CD4-positive, alpha-beta memory T cell (primary cell): ENCODE measurements around the gene EBF4. TPM values are rescaled to one million over a fixed set of nuclear protein-coding genes. Genes with fewer than 3 reads are reported as not detected.

Experiments used
- CTCF ChIA-PET: fragments of 350-600 bp; sonication (Branson Sonifier 250); formaldehyde crosslinking; loops from one replicate; lab custom pipeline; 2021; ENCODE audit warnings: inconsistent platforms; ENCODE audit not compliant: partially characterized antibody; lab: Charles Lee
- POLR2A ChIA-PET: fragments of 350-600 bp; sonication (Branson Sonifier 250); formaldehyde crosslinking; loops from one replicate; lab custom pipeline; 2021; ENCODE audit not compliant: partially characterized antibody; lab: Charles Lee
- DNase-seq, 5 donors: peaks; one replicate each; pipeline versions ENCODE4 v3.0.0 to v3.0.0-alpha.2; 2020 to 2022; ENCODE audit warnings: mixed read lengths in 1 of 5
- H3K27ac ChIP-seq: one replicate; pipeline ENCODE4 v1.7.0; 2013; ENCODE audit warnings: low read depth, low read length
- H3K27me3 ChIP-seq: 2 replicates; pipeline ENCODE4 v1.7.0; 2013; ENCODE audit warnings: mild to moderate bottlenecking, low read length, moderate library complexity; ENCODE audit not compliant: insufficient read depth
- H3K36me3 ChIP-seq: 2 replicates; pipeline ENCODE4 v1.7.0; 2013; ENCODE audit warnings: mild to moderate bottlenecking, low read length, moderate library complexity; ENCODE audit not compliant: insufficient read depth
- H3K4me1 ChIP-seq: 2 replicates; pipeline ENCODE4 v1.7.0; 2013; ENCODE audit warnings: mild to moderate bottlenecking, low read length, moderate library complexity; ENCODE audit not compliant: insufficient read depth
- H3K4me3 ChIP-seq, 2 donors: one replicate each; pipeline ENCODE4 v1.7.0; 2013; ENCODE audit warnings: low read length in 2 of 2, mild to moderate bottlenecking in 1 of 2
- H3K9me3 ChIP-seq, 2 donors: one replicate each; pipeline ENCODE4 v1.7.0; 2013; ENCODE audit warnings: low read length in 2 of 2, control low read depth in 1 of 2; ENCODE audit not compliant: control insufficient read depth in 1 of 2
- H3K27ac Mint-ChIP-seq, 7 donors: one replicate each; pipeline ENCODE4 v1.8.0; 2020 to 2021; ENCODE audit warnings: mixed read lengths in 7 of 7, mild to moderate bottlenecking in 6 of 7, inconsistent platforms in 3 of 7, moderate library complexity in 3 of 7
- H3K27me3 Mint-ChIP-seq, 2 donors: one replicate each; pipeline ENCODE4 v1.8.0; 2020 to 2021; ENCODE audit warnings: mixed read lengths in 2 of 2
- H3K36me3 Mint-ChIP-seq, 2 donors: one replicate each; pipeline ENCODE4 v1.8.0; 2020 to 2021; ENCODE audit warnings: mixed read lengths in 2 of 2, inconsistent platforms in 1 of 2, mild to moderate bottlenecking in 1 of 2
- H3K4me1 Mint-ChIP-seq, 4 donors: one replicate each; pipeline ENCODE4 v1.8.0; 2020 to 2021; ENCODE audit warnings: mixed read lengths in 4 of 4, mild to moderate bottlenecking in 1 of 4
- H3K4me3 Mint-ChIP-seq, 8 donors: one replicate each; pipeline ENCODE4 v1.8.0; 2020 to 2021; ENCODE audit warnings: mixed read lengths in 8 of 8, mild to moderate bottlenecking in 7 of 8, moderate library complexity in 6 of 8, inconsistent platforms in 3 of 8
- H3K9me3 Mint-ChIP-seq, 8 donors: one replicate each; pipeline ENCODE4 v1.8.0; 2020 to 2021; ENCODE audit warnings: mixed read lengths in 8 of 8, mild to moderate bottlenecking in 5 of 8, inconsistent platforms in 3 of 8, moderate library complexity in 1 of 8
- intact Hi-C: fragments of 100-400 bp; cut with micrococcal nuclease; formaldehyde crosslinking; loops from one replicate; pipeline ENCODE4 v1.15.1; 2023
- polyA plus RNA-seq, 2 donors: library from polyadenylated mRNA; unstranded; fragments of 300-500 nt; fragmentation: Illumina TruSeq; gene quantifications; one replicate each; pipeline ENCODE4 v1.2.3, GENCODE V29; 2021
- total RNA-seq, 2 experiments: library from RNA; stranded (reverse); gene quantifications; one replicate each; pipeline ENCODE4 v1.2.3, GENCODE V29; 2021

Gene EBF4
- total and polyA plus RNA-seq, 4 experiments from 2014 or later, result 0.65 to 3.1 (median 2.8) TPM; not detected in 1

DNA sequence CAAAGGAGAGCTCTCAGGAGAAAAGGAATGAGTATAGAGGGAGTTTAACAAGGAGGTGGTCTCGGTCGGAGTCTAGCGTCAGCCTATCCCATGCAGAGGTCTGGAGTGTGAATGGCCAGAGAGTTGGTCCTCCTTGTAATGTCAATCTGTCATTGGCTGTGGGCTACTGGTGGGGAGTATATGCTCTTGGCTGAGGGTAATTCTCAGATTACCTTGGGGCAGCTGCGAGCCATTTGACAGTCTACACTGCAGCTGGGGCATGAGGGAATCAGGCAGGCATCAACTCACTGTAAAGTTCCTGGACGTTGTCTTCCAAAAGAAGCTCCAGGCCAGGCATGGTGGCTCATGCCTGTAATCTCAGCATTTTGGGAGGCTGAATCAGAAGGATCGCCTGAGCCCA, 48.1 kb downstream of the EBF4 start:
- DNase-seq, result no peak
- H3K4me3 Mint-ChIP-seq, result peak overlapping the region in 3 of 8 donors; percentile 70 to 84 (median 78)
- ChIA-PET POLR2A (interaction anchor here (0.7 to 7.2 kb wide), 15 partner anchors 10 to 132 kb away, joined by 3 to 163 read pairs (median 8); partner anchors contain the start of genes IDH3B, NOP56, PCED1A and PTPRA), CTCF (interaction anchor here (1.1 to 14.4 kb wide), 6 partner anchors 11 to 100 kb away, joined by 4 to 359 read pairs (median 70); partner anchors contain the start of genes PCED1A and VPS16)
- peak overlapping the region; percentile 87 to 98 (median 91) for H3K27ac Mint-ChIP-seq
- Histone ChIP-seq H3K4me1 (peaks cover 42% of the 10 kb centered on the region), H3K27me3 (no peaks in the 10 kb centered on the region), H3K4me3 (peak overlapping the region in 1 of 2 donors; percentile 17), H3K9me3 (no peaks in the 10 kb centered on the region), H3K36me3 (no peaks in the 10 kb centered on the region), H3K27ac (peak overlapping the region; percentile 42)
- intact Hi-C loops, result loop anchor here (1.0 to 10.0 kb wide), 4 partner anchors 10 to 216 kb away; no protein-coding TSS in a partner anchor
- peaks cover 37 to 47% (median 43%) of the 10 kb centered on the region in 4 donors for H3K4me1 Mint-ChIP-seq
- no peaks in the 10 kb centered on the region for H3K27me3 Mint-ChIP-seq
- H3K36me3 Mint-ChIP-seq, result no peaks in the 10 kb centered on the region
- no peaks in the 10 kb centered on the region for H3K9me3 Mint-ChIP-seq

DNA sequence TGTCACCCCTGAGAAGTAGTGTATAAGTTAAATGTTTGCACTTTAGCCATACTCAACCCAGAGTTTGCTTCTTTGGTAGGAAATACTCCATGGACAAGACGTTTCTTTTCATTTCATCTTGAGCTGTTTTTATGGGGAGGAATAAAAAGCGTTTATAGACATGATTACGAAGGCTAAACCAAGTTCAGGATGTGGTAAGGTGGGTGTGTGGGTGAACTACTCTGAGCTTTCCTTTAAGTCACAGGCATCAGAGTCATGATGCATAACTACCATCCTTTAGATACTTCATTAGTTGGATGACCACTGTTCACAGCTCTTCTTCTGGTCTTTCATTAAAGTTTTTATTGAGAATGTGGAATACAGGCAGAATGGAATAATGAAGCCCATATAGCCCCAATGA, 48.9 kb downstream of the EBF4 start:
- Mint-ChIP-seq H3K4me3 (peak overlapping the region; percentile 60 to 84 (median 74)), H3K36me3 (no peaks in the 10 kb centered on the region), H3K27ac (peak overlapping the region; percentile 87 to 98 (median 91)), H3K27me3 (no peaks in the 10 kb centered on the region), H3K9me3 (no peaks in the 10 kb centered on the region), H3K4me1 (peaks cover 37 to 51% (median 44%) of the 10 kb centered on the region in 4 donors)
- DNase-seq, result peak; percentile 68 to 79 (median 72)
- peaks cover 42% of the 10 kb centered on the region for H3K4me1 ChIP-seq
- intact Hi-C loops, result loop anchor here (1.0 to 10.0 kb wide), 4 partner anchors 9 to 217 kb away; no protein-coding TSS in a partner anchor
- H3K9me3 ChIP-seq, result no peaks in the 10 kb centered on the region
- H3K27ac ChIP-seq, result peak overlapping the region; percentile 42
- ChIA-PET CTCF (interaction anchor here (0.5 to 14.4 kb wide), 12 partner anchors 11 to 1301 kb away, joined by 3 to 359 read pairs (median 4); partner anchors contain the start of genes PCED1A and VPS16), POLR2A (interaction anchor here (0.7 to 7.2 kb wide), 17 partner anchors 9 to 217 kb away, joined by 3 to 163 read pairs (median 6); partner anchors contain the start of genes IDH3B, NOP56, PCED1A and PTPRA)
- H3K27me3 ChIP-seq, result no peaks in the 10 kb centered on the region
- H3K4me3 ChIP-seq, result peak overlapping the region; percentile 7 to 49
- H3K36me3 ChIP-seq, result no peaks in the 10 kb centered on the region

DNA sequence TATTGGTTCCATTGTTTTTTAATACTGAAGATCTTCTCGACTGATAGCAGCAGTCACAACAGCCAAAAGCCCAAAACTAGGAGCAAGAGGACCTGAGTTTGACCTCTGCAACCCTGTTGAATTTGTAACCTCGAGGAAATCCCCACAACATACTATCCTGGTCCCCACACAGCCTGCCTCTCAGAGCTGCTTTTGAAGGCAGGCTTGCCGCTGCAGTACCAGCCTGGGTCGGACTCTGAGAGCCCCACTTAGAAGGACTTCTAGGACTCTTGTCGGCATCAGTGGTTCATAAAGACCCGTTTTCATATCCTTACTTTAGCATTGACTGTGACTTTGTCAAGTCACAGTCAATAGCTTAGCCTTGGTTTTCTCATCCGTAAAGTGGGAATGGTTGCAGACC, 49.3 kb downstream of the EBF4 start:
- H3K36me3 ChIP-seq, result no peaks in the 10 kb centered on the region
- H3K9me3 Mint-ChIP-seq, result no peaks in the 10 kb centered on the region
- no peaks in the 10 kb centered on the region for H3K9me3 ChIP-seq
- H3K27me3 Mint-ChIP-seq, result no peaks in the 10 kb centered on the region
- H3K4me3 Mint-ChIP-seq, result peak overlapping the region; percentile 60 to 84 (median 74)
- DNase-seq, result peak in 1 of 5 donors; percentile 34
- H3K27ac Mint-ChIP-seq, result peak overlapping the region; percentile 87 to 98 (median 91)
- H3K27me3 ChIP-seq, result no peaks in the 10 kb centered on the region
- no peaks in the 10 kb centered on the region for H3K36me3 Mint-ChIP-seq
- POLR2A ChIA-PET, result interaction anchor here (1.2 to 7.2 kb wide), 14 partner anchors 9 to 218 kb away, joined by 3 to 163 read pairs (median 8); partner anchors contain the start of genes IDH3B, NOP56, PCED1A and VPS16
- intact Hi-C loops, result loop anchor here (1.0 to 10.0 kb wide), 4 partner anchors 8 to 217 kb away; no protein-coding TSS in a partner anchor
- CTCF ChIA-PET, result interaction anchor here (0.8 to 14.4 kb wide), 11 partner anchors 11 to 220 kb away, joined by 3 to 359 read pairs (median 4); partner anchors contain the start of genes PCED1A and VPS16
- H3K4me3 ChIP-seq, result peak overlapping the region; percentile 7 to 49
- H3K4me1 ChIP-seq, result peaks cover 42% of the 10 kb centered on the region
- H3K4me1 Mint-ChIP-seq, result peaks cover 37 to 51% (median 44%) of the 10 kb centered on the region in 4 donors
- H3K27ac ChIP-seq, result peak overlapping the region; percentile 42

DNA sequence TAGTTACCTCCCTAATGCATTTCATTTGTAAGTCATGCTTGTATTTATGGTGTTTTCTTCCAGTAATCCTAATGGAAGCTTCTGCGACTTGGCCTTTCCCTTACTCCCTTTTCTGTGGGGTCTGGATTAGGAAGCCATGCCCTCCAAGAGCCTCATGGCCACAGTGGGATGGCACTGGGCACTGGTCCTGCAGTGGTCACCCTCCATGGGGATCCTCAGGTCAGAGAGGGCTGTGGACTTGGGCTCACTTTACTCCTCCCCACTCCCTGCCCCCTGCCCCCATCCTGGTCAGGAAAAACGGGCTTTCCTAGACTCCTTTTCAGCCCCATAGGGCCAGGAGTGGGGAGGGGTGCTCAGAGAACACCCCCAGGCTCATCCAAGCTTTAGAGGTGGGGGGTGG, 49.9 kb downstream of the EBF4 start:
- CTCF ChIA-PET, result interaction anchor here (0.8 to 14.4 kb wide), 7 partner anchors 9 to 220 kb away, joined by 3 to 359 read pairs (median 40); no protein-coding TSS in a partner anchor
- H3K36me3 ChIP-seq, result no peaks in the 10 kb centered on the region
- Mint-ChIP-seq H3K27ac (peak overlapping the region; percentile 87 to 98 (median 91)), H3K9me3 (no peaks in the 10 kb centered on the region), H3K4me1 (peaks cover 37 to 51% (median 44%) of the 10 kb centered on the region in 4 donors), H3K27me3 (no peaks in the 10 kb centered on the region), H3K4me3 (peak overlapping the region in 7 of 8 donors; percentile 60 to 94 (median 78)), H3K36me3 (no peaks in the 10 kb centered on the region)
- intact Hi-C loops, result loop anchor here (10.0 kb wide), 1 partner anchor 218 kb away; no protein-coding TSS in a partner anchor
- H3K9me3 ChIP-seq, result no peaks in the 10 kb centered on the region
- peak overlapping the region; percentile 42 for H3K27ac ChIP-seq
- peak overlapping the region in 1 of 2 donors; percentile 7 for H3K4me3 ChIP-seq
- POLR2A ChIA-PET, result interaction anchor here (1.2 to 7.2 kb wide), 9 partner anchors 8 to 218 kb away, joined by 4 to 163 read pairs (median 9); partner anchors contain the start of genes IDH3B, PCED1A and VPS16
- H3K4me1 ChIP-seq, result peaks cover 42% of the 10 kb centered on the region
- H3K27me3 ChIP-seq, result no peaks in the 10 kb centered on the region
- no peak for DNase-seq

- POLR2A ChIA-PET, result interaction anchor here (0.8 to 7.2 kb wide), 4 partner anchors 9 to 54 kb away, joined by 7 to 163 read pairs (median 18); no protein-coding TSS in a partner anchor
- H3K36me3 Mint-ChIP-seq, result no peaks in the 10 kb centered on the region
- H3K9me3 Mint-ChIP-seq, result no peaks in the 10 kb centered on the region
- CTCF ChIA-PET, result interaction anchor here (0.7 to 14.4 kb wide), 11 partner anchors 10 to 242 kb away, joined by 3 to 359 read pairs (median 6); partner anchors contain the start of genes EBF4, PCED1A and VPS16
- Histone ChIP-seq H3K9me3 (no peaks in the 10 kb centered on the region), H3K4me1 (peaks cover 42% of the 10 kb centered on the region), H3K27me3 (no peaks in the 10 kb centered on the region), H3K36me3 (no peaks in the 10 kb centered on the region), H3K27ac (peak overlapping the region; percentile 42), H3K4me3 (no peak overlapping the region)
- intact Hi-C loops, result loop anchor here (1.0 to 10.0 kb wide), 3 partner anchors 30 to 218 kb away; no protein-coding TSS in a partner anchor
- peak overlapping the region; percentile 84 to 98 (median 93) for H3K27ac Mint-ChIP-seq
- peak; percentile 68 to 80 (median 74) for DNase-seq
- H3K4me3 Mint-ChIP-seq, result peak overlapping the region; percentile 56 to 94 (median 72)
- H3K4me1 Mint-ChIP-seq, result peaks cover 37 to 56% (median 44%) of the 10 kb centered on the region in 4 donors
- no peaks in the 10 kb centered on the region for H3K27me3 Mint-ChIP-seq
Observed at GRCh38 chr20:2742934-2743559, 50.5 kb downstream of the EBF4 start.

- H3K9me3 ChIP-seq, result no peaks in the 10 kb centered on the region
- CTCF ChIA-PET, result interaction anchor here (2.6 to 14.4 kb wide), 3 partner anchors 8 to 30 kb away, joined by 26 to 359 read pairs (median 191); no protein-coding TSS in a partner anchor
- peaks cover 32% of the 10 kb centered on the region for H3K4me1 ChIP-seq
- H3K4me3 ChIP-seq, result no peak overlapping the region
- H3K27me3 ChIP-seq, result no peaks in the 10 kb centered on the region
- Mint-ChIP-seq H3K27me3 (no peaks in the 10 kb centered on the region), H3K4me1 (peaks cover 35 to 53% (median 36%) of the 10 kb centered on the region in 4 donors), H3K36me3 (no peaks in the 10 kb centered on the region), H3K9me3 (no peaks in the 10 kb centered on the region), H3K4me3 (no peak overlapping the region), H3K27ac (peak overlapping the region in 3 of 7 donors; percentile 24 to 88 (median 25))
- H3K27ac ChIP-seq, result no peak overlapping the region
- POLR2A ChIA-PET, result interaction anchor here (7.2 kb wide), 1 partner anchor 15 kb away, joined by 163 read pairs; no protein-coding TSS in a partner anchor
- H3K36me3 ChIP-seq, result no peaks in the 10 kb centered on the region
- intact Hi-C loops, result loop anchor here (10.0 kb wide), 1 partner anchor 220 kb away; no protein-coding TSS in a partner anchor
- no peak for DNase-seq
Observed at GRCh38 chr20:2745060-2745910, 52.7 kb downstream of the EBF4 start.
